ENCODE data around the gene ADAMTS18.

GRCh38 chr16:77273815-77274214 lies 161.0 kb downstream of the ADAMTS18 start:
- TF ChIP-seq POLR2A (IDR thresholded peaks at IDR 0.05) (no peak), CTCF (IDR thresholded peaks at IDR 0.05) (no peak)

All from esophagus squamous epithelium (tissue), 4 donors.